GM21576 (cell line): ENCODE measurements around the gene CCDC51.

ENCODE experiments used
- ATAC-seq: cut with Tn5 transposase; IDR thresholded peaks from one replicate; pipeline ENCODE4 v1.9.1; 2021; ENCODE audit warnings: mild to moderate bottlenecking, moderate library complexity; ENCODE audit not compliant: unreplicated experiment

The CCDC51 gene

GRCh38 chr3:48435223-48435595, 4.7 kb downstream of the CCDC51 start:
- ATAC-seq, result no peak

GRCh38 chr3:48434591-48435222, 5.2 kb downstream of the CCDC51 start:
- no peak for ATAC-seq

GRCh38 chr3:48433472-48434118, 6.3 kb downstream of the CCDC51 start:
- ATAC-seq, result no peak

GRCh38 chr3:48432411-48433371, 7.2 kb downstream of the CCDC51 start:
- no peak for ATAC-seq

GRCh38 chr3:48431224-48432029, 8.5 kb downstream of the CCDC51 start:
- ATAC-seq, result no peak

- no peak for ATAC-seq
These were observed 9.2 kb downstream of the CCDC51 start for GRCh38 chr3:48430708-48431101.

GRCh38 chr3:48429960-48430707, 9.8 kb downstream of the CCDC51 start, which contains the start of gene PLXNB1:
TSS of gene PLXNB1 (minus strand) at chr3:48430086. CDS start at chr3:48424611, 5,475 bp downstream.
- no peak for ATAC-seq

DNA sequence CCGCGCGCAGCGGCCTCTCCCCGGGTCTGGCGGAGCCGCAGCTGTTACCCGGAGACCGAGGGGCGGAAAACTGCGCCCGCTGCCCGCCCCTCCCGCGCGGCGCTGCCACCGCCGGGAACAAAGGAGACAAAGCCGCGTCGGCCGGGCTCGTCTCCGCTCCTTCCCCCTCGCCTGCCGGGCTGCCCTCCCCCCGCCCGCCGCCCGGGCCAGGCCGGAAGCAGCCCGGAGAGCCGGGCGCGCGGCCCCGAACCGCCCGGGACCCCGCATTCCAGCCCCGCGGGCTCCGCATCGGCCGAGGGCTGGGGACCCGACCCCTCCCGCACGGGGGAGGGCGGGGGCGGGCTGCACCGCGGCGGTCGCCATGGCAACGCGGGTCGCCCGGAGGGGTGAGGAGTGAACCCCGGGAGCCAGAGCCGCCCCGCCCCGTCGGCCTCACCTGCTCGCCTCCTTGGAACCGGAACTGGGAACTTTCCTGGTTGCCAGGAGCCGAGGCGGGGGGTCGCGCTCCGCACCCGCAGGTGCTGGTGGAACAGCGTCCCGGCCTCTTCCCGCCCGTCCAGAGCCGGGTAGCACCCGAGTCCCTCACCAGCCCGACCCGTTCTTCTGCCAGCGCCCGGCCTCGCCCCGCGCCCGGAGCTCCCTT, 10.5 kb downstream of the CCDC51 start:
- no peak for ATAC-seq

- ATAC-seq, result no peak
These were observed 11.2 kb downstream of the CCDC51 start for GRCh38 chr3:48428572-48429316.

DNA sequence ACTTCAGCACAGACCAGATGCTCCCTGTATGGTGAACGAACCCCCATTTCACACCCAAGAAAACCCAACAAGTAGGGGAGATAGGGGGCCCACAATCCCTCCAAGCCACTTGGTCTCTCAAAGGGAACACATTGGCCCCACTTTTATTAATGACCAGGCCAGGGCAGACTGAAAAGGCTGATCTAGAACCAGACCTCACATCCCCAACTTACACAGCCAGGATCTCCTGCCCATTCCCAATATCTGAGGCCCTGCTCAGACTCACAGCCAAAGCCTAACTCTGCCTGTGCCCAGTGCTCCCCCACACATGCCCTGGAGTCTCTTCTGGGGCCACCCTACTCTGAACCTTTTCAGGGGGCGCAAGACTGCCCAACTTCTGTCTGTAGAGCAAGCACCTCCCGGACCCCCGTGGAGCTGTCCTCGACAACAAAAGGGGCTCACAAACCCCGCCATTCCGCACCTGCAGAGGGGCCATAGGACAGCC, 11.8 kb downstream of the CCDC51 start:
- no peak for ATAC-seq

GRCh38 chr3:48427630-48427962, 12.3 kb downstream of the CCDC51 start:
- no peak for ATAC-seq

- no peak for ATAC-seq
These were observed 12.8 kb downstream of the CCDC51 start for GRCh38 chr3:48426944-48427629.

DNA sequence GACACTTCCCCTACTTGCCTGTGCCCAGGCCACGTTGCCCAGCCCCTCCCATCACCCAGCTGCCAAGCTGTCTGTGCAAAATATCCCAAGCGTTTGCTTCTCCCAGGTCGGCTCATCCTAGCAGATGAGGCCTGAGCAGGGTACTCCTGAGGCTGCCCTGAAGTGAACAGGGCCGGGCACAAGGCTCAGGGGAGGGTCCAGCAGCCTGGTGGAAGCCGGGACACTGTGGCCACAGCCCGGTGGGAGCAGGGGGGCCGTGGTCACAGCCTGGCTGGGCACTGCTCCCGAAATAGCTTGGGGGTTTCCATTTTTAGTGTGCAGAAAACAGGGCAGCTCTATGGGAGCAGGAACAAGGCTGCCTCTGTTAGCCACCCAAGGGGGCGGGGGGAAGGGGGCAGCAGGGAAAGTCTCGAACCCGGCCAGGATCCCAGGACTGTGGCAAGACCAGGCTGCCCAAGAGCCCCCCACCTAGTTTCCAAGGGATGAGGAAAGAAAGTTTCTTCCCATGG, 13.5 kb downstream of the CCDC51 start:
- no peak for ATAC-seq

GRCh38 chr3:48425281-48425812, 14.6 kb downstream of the CCDC51 start:
- ATAC-seq, result no peak

DNA sequence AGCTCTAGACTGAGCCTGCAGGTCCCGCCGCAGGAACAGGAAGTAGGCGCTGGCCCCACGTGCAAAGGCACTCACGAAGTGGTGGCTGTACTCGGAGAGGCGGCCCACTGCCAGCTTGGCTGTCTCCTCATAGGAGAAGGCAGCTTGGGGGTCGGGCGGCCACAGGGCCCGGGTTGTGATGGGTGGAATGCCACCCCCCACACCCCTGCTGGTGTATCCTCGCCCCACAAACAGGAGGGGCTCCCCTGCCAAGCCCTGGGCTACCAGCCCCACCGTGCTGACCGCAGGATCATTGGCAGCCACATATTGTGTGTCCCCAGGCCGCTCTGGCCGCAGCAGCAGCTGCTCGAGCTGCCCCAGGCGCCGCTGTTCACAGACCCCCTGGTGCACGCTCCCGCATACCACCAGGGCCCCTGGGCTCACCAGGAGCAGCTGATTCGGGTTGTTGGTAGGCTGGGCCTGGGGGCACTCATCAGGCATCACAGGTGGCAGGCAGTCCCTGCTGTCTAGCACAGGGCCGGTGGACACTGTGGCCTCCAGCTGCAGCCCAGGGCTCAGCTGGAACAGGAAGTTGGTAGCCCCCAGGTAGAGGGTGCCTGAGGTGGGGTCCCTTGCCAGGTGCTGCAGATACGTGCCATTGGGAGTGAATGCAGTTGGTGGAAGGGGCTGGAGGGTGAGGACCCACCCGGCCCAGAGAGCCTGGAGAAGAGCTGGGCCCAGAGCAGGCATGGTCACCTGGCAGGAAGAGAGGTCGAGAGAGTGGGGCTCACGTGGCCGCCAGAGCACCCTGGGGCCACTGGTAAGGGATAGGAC, 15.8 kb downstream of the CCDC51 start:
- no peak for ATAC-seq

GRCh38 chr3:48423241-48423882, 16.6 kb downstream of the CCDC51 start:
- no peak for ATAC-seq
